Vagina (tissue), 2 donors: ENCODE data around the gene DBNDD2.

Experiments
- CTCF ChIP-seq, 3 experiments: fragments of 450-650 bp in 2 of 3; fragments of 200-600 bp in 1 of 3; sonication (generic) in 1 of 3; IDR thresholded peaks; one replicate each; pipeline ENCODE4 v1.5.1; 2017 to 2019; ENCODE audit warnings: antibody characterized with exemption in 3 of 3, mild to moderate bottlenecking in 2 of 3, moderate library complexity in 2 of 3
- POLR2A ChIP-seq, 2 donors: fragments of 450-650 bp; IDR thresholded peaks; one replicate each; pipeline ENCODE4 v1.6.1; 2017; ENCODE audit warnings: antibody characterized with exemption in 2 of 2, mild to moderate bottlenecking in 2 of 2, moderate library complexity in 2 of 2
- POLR2AphosphoS5 ChIP-seq, 2 donors: sonication (generic); formaldehyde crosslinking; IDR thresholded peaks; one replicate each; pipeline ENCODE4 v1.9.0; 2017; ENCODE audit warnings: antibody characterized with exemption in 2 of 2, mild to moderate bottlenecking in 2 of 2, low read depth in 1 of 2; ENCODE audit not compliant: insufficient read depth in 1 of 2

- TF ChIP-seq CTCF (IDR thresholded peaks at IDR 0.05) = no peak
- no peak for TF ChIP-seq POLR2AphosphoS5 (IDR thresholded peaks at IDR 0.05; ENCODE audit: insufficient read depth in 1 of 2, low read depth in 1 of 2)
- TF ChIP-seq POLR2A (IDR thresholded peaks at IDR 0.05) = no peak
Measured at GRCh38 chr20:45374966-45375365, 33.1 kb upstream of the DBNDD2 start.
